Right kidney (tissue), 1 donor: Measurements from ENCODE around the gene GOSR2.

Experiments used
- DNase-seq: peaks from one replicate; pipeline ENCODE4 v3.0.0-alpha.2; 2016

Gene GOSR2

DNA sequence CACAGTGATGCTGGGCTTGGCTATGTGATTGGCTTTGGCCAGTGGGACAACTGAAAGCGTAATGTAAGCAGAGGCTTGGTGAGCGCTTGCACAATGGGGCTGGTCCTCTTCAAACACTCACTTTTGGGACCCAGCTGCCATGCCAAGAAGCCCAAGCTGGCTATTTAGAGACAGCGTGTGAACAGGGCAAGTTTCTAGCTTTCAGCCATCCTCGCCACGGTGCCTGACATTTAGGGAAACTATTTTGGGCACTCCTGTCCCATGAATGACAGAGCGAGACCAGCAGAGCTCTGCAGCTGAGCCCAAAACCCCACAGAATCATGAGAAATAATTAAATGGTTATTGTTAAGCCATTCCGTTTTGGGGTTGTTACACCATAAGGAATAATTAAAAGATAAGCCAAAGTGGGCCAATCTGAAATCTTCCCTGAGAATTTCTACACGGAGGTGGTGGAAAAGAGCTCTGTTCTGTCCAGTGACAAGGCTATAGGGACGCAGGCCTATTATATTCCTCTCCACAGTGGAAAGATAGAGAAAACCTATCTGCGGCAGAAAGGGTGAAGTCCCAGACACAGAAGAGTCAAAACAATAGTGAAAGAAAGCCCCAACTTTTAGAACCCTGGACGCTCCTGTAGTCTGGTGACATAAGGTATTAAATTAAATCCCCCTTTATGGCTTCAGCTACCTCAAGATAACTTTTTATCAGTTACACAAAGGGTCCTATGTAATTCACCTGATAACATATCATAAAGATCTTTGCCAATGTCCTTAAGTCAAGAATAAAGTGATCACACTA is 66.9 kb downstream of the GOSR2 start:
- DNase-seq: no peak

DNA sequence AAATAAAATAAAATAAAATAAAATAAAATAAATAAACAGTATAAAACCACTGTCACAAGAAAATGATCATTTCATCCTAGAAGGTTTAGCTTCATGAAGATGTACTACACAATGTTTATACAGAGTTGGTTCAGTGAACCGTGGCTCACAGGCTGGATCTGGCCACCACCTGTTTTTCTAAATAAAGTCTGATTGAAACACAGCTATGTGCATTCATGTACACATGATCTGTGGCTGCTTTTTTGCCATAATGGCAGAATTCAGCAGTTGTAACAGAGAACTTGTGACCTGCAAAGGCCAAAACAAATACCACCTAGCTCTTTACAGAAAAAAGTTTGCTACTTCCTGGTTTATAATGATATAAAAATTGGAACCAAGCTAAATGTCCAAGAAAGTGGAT is 68.7 kb downstream of the GOSR2 start:
- peak; percentile 9 for DNase-seq
